HG03135 (cell line): ENCODE data around the gene CRHR1.
"Not testable (repeated sequence)": the region's sequence is repeated elsewhere in the genome, so short reads cannot be mapped to it uniquely, and the experiment has no call there.

Experiments used
- ATAC-seq: cut with Tn5 transposase; IDR thresholded peaks from one replicate; pipeline ENCODE4 v1.9.1; 2021; ENCODE audit warnings: mild to moderate bottlenecking, moderate library complexity; ENCODE audit not compliant: unreplicated experiment

The CRHR1 gene

DNA sequence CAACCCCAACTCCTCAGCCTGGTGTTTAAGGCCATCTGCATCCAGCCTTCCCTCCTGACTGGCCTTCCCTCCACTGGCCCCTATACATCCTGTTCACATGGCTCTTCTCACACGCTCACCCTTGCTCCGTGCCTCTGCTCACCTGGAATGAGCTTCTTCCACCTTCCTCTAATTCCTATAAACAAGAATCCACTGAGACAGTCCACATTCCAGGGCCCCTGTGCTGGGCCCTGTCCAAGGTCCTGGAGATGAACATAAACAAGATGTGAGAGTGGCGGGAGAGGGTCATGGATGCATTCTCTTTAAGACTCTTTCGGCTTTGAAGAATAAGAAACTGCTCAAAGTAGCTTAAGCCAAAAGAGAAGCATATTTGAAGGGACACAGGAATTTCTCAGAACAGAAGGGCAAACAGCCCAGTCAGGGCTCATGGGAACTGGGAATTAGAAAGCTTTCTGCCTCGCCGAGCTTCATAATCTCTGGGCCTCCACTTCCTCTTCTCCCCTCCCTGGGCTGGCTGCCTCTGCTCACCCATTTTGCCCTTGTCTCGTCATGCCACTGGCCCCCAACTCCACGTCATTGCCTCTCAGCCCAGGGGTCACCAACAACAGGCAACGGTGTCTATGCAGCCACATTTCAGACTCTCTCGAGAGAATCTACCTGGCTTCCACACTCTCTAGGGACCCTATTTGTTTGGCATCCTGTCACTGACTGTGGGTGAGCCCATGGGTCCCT, 74.0 kb downstream of the CRHR1 start:
- no peak for ATAC-seq

- no peak for ATAC-seq
These were observed 77.0 kb downstream of the CRHR1 start for GRCh38 chr17:45861165-45861564.

- not testable (repeated sequence) for ATAC-seq
These were observed 78.0 kb downstream of the CRHR1 start for GRCh38 chr17:45862127-45862526.

- no peak for ATAC-seq
These were observed 79.9 kb downstream of the CRHR1 start for GRCh38 chr17:45863857-45864654.

DNA sequence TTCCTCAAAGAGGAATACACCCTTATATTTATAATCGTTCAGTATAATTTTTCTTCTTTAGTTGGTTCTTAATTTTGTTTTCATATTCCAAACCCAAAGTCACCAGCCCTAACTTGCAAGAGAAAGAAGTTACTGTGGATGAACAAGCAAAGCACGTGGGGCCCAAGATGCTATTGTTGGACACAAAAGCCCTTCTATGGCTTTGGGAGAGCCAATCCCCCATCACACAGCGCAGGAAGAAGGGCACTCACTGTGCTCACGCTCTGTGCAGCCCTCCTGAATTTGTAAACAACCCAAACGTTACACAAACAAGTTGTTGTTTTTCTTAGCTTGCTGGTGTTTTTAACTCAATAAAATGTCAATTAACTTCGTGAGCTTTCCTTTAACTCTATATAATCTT, 83.1 kb downstream of the CRHR1 start:
- no peak for ATAC-seq

DNA sequence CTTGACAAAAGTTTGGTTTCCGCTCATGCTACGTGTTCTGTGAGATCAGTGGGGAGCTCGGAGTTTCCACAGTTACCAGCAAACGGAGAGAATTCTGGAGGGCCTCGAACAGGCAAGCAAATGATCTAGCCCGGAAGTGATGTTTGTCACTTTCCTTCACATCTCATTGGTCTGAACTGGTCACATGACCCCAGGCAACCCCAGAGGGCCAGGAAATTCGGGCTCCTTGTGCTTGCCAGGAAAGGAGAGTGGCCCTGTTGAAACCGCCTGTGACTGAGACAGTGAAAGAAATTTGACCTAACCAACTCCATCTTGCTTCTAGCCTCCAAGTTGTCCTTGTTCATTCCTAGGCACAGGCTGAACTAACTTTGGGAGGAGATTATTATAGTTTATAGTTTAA, 83.6 kb downstream of the CRHR1 start:
- no peak for ATAC-seq

DNA sequence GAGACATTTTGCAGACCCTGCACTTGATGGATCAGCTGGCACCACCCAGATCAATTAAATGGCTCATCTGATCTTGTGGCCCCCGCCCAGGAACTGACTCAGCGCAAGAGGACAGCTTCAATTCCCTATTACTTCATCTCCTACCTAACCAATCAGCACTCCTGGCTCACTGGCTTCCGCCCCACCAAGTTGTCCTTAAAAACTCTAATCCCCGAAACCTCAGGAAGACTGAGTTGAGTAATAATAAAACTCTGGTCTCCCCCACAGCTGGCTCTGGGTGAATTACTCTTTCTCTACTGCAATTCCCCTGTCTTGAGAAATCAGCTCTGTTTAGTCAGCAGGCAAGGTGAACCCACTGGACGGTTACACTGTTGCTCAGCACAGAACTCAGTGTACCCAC, 84.2 kb downstream of the CRHR1 start:
- no peak for ATAC-seq

GRCh38 chr17:45869676-45870341, 85.7 kb downstream of the CRHR1 start:
- no peak for ATAC-seq

DNA sequence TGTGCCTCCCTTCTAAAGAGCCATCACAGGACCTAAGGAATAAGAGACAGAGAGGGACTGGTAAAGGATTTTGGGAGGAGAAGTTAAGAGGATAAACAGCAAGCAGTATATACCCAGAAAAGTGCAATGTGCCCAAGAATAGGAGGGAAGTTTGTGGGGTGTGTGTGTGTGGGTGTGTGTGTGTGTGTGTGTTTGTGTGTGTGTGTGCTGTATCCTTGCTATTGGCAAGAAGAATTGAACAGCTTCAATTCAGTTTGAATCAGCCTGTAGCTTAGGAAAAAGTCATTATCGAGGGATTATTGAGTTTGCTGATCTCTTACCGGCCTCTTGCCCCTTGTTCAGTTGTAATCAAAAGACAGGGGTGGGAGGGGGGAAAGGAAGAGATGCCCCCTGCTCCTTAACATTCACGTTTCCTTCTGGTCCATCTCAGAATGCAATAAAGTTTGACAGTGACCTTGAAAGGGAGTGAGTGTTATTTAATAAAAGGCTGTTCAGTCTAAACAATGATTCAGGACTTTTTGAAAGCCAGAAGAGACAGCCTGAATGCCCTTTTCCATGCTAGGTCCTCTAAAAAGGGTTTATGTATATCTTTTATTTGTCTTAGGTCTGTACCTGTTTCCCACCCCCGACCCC, 86.3 kb downstream of the CRHR1 start:
- no peak for ATAC-seq

- ATAC-seq: no peak
These were observed 87.6 kb downstream of the CRHR1 start for GRCh38 chr17:45871718-45872117.

DNA sequence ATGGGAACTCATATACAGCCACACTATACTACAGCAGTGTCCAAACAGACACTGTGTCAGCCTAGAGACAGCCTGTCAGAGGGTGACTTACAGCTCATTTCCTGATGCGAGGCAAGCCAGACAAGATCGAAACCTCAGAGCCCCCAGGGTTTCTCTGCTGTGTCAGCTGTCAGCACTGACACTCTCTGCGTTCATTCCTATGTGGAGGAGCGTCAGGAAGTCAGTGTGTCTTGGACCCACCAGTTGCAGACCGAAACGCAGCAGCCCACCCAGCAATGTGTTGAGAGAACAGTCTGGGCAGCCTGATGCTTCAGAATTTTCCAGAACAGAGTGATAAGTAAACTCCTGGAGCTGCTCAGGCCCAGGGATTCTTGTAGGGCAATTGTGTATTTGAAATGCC, 89.6 kb downstream of the CRHR1 start:
- ATAC-seq: no peak

GRCh38 chr17:45874151-45874550, 90.0 kb downstream of the CRHR1 start:
- no peak for ATAC-seq

DNA sequence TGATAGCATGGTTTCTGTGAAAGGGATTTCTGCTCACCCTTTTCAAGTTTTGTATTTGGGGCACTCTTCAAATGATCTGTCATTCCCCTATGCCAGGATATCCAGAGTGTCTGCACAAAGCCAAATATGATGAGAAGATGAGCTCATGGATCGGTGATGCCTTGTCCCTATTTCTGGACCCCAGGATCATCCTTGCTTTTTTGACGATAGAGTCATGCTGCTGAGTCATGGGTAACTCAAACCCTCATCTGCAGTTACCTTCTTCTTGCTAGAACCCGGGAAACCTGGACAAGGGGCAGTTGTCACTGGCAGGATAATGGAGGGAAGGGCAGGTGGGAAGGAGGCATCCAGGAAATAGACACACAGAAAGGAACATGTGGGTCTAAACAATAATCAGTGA, 92.4 kb downstream of the CRHR1 start:
- no peak for ATAC-seq

- no peak for ATAC-seq
These were observed 93.3 kb downstream of the CRHR1 start for GRCh38 chr17:45877467-45877866.

DNA sequence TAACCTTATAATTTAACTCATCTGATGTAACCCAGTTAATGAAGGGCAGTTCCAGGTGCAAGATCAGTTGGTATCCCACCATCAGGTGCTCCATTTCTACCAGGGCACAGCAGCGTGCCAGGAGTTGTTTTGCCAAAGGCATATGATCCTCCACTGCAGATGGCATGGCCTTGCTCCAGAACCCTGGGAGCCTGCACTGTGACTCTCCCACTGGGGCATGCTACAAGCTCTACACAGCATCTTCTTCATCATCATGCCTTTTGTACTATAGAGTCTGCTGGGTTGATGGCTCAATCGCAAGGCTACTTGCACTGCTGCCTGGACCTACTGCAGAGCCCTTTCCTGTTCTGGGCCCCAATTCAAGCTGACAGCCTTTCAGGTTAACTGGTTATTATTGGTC, 98.9 kb downstream of the CRHR1 start:
- ATAC-seq: no peak
